ENCODE measurements around the gene DNAJC5.
"Not testable (repeated sequence)": the region's sequence is repeated elsewhere in the genome, so short reads cannot be mapped to it uniquely, and the experiment has no call there.

Gene DNAJC5, protein sequence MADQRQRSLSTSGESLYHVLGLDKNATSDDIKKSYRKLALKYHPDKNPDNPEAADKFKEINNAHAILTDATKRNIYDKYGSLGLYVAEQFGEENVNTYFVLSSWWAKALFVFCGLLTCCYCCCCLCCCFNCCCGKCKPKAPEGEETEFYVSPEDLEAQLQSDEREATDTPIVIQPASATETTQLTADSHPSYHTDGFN
- 133 to 346 (median 196) reads per million in 4 experiments for total RNA-seq

GRCh38 chr20:63894358-63895201, at the start of gene DNAJC5:
TSS of gene DNAJC5 (plus strand) at chr20:63895126. CDS start at chr20:63928346, 33,220 bp downstream.
- peak; percentile 95 for DNase-seq

GRCh38 chr20:63846128-63846771, 48.7 kb upstream of the DNAJC5 start:
- no peak for DNase-seq

GRCh38 chr20:63846888-63847236, 48.1 kb upstream of the DNAJC5 start:
- DNase-seq, result no peak

DNA sequence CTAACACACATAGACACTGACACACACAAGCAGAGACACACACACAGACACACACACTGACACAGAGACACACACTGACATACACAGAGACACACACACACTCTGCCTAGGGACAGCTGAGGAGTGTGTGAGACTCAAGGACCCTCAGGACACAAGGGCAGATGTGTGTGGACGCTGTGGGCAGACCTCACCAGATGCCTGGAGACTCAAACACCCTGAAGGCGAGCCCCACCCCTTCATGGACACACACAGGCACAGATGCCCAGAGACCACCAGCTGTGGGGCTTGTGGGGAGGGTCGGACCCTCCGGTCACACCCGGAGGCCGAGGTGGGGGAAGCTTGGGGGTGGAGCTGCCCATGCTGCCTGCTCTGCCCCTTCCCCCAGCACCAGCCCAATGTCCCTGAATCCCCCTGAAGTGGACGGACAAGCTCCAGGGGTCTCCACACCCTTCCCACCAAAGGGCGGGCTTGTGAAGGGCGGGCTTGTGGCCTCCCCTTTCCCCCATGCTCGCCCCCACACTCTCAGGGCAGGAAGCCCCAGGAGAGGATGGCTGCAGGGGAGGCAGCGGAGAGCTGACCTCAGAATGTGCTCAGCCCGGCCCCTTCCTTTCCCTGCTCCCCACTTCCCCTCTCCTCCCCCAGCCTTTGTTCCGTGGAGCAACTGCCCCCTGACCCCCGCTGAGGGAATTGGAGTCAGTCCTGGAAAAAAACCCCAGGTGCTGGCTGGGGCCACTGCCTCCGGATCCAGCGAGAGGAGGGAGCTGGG, 47.5 kb upstream of the DNAJC5 start:
- no peak for DNase-seq

DNA sequence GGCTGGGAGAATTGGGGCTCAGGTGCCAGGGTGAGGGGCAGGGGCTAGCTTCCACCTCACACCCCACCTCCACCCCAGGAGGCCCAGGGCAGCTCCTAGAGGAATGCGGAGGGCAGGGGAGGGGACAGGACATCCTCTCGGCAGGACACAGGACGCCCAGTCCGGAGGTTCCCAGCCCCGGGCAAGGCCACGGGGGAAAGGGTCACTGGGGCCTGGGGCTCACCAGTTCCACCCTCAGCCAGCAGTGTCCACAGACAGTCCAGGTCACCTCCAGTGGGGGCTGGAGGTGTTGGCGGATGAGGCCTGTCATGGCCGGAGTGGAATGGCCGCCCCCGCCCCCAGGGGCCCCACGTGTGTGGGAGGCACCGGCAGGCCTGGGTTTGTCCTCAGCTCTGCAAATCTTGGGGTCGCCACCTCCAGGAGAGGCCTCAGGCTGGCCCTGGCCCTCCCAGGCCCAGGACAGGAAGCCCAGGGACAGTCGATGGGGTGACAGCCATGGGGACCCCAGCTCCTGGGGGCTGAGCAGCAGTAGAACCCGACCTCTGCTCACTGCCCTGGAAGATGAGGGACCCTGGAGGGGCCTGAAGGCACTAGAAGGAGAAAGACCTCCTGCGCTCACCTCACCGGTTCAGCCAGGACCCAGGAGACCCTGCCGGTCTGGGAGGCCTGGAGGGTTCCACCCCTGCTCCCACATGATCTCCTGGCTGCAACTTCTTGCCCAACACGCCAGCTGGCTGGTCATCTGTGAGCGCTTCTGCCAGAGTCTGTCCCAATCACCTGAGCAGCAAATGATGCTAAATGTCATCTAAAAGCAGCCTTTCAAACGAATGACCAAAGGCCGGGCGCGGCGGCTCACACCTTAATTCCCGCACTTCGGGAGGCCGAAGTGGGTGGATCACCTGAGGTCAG, 46.7 kb upstream of the DNAJC5 start:
- no peak for DNase-seq

DNA sequence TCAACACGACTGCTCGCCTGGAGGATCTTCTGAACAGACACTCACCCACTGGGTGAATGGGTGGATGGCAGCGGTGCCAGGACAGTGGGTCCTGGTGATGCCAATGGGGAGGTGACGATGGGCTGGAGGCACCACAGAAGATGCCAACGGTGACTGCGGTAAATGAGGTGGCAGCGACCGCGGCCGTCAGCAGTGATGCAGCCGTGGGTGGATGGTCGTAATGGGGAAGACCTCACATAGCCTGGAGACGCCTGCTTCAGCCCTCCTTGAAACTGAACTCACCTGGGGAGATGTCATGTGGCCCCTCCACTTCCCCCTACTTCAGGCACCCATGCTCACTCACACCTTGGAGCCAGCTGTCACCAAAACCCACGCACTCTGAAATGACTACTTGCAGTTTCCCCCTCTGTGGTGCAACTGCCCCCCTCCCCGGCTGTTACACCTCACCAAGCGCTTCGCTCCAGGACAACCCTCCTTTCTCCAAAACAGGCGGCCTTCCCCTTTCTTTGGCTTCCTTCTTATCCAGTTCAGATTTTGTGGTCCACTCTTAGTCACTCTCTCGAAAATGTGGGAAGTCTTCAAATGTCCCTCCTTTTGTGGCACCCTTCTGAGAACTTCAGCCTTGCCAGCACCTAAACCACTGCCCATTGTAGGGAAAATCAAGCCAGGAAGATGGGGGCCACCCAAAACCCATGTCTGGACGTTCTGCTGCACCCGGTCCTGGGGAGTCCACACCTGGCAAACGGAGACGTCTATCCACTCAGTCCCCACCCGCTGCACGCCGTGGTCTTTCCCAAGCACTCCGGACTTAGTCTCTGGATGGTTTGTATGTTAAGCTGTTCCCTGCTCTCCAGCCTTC, 44.0 kb upstream of the DNAJC5 start:
- no peak for DNase-seq

DNA sequence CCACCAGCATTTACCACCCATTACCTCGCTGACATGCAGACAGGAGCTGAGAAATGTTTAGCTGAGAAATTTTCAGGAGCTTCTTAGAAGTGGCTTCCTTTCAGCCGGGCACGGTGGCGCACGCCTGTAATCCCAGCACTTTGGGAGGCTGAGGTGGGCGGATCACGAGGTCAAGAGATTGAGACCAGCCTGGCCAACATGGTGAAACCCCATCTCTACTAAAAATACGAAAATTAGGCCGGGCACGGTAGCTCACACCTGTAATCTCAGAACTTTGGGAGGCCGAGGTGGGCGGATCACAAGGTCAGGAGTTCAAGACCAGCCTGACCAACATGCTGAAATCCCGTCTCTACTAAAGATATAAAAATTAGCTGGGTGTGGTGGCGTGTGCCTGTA, 43.4 kb upstream of the DNAJC5 start:
- not testable (repeated sequence) for DNase-seq

DNA sequence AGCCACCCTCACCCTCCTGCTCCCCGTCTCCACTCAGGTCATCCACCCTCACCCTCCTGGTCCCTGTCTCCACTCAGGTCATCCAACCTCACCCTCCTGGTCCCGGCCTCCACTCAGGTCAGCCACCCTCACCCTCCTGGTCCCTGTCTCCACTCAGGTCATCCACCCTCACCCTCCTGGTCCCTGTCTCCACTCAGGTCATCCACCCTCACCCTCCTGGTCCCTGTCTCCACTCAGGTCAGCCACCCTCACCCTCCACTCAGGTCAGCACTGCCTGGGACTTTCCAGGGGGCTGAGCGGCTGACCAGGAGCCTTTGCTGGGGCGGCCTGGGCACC, 41.2 kb upstream of the DNAJC5 start:
- DNase-seq, result not testable (repeated sequence)

- DNase-seq, result no peak
These were observed 40.7 kb upstream of the DNAJC5 start for GRCh38 chr20:63854069-63854765.

- DNase-seq, result no peak
These were observed 40.1 kb upstream of the DNAJC5 start for GRCh38 chr20:63854766-63855362.

DNA sequence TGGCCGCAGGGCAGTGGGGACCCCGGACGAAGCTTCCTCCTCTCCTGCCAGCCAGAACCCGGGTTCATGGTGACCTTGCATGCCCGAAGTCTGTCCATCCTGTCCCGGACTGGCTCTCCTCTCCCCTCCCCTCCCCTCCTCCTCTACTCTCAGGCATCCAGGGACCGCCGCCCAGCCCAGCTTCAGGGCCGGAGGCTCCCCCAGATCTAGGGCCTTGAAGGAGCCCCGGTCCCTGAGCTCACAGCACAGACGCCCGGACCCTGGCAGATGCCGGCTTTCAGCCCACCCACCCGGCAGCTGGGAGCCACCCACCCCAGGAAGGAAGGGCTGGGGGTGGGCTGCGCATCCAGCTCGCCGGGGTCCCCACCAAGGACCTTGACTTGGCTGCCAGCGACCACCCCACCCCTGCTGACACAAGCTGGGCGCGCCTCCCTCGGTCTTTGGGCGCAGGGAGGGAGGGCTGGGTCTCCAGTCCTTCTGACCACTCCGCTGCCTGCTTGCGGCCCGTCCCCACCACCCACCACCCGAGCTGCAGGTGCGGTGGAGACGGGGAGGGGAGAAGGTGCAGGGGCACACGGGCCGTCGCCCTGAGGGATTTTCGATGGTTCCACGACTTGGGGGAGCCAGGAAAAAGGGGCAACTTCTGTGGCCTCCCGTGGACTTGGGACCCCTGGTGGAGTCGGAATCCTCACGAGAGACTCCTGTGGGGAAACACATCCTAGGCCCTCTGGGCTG, 39.4 kb upstream of the DNAJC5 start:
- no peak for DNase-seq

DNA sequence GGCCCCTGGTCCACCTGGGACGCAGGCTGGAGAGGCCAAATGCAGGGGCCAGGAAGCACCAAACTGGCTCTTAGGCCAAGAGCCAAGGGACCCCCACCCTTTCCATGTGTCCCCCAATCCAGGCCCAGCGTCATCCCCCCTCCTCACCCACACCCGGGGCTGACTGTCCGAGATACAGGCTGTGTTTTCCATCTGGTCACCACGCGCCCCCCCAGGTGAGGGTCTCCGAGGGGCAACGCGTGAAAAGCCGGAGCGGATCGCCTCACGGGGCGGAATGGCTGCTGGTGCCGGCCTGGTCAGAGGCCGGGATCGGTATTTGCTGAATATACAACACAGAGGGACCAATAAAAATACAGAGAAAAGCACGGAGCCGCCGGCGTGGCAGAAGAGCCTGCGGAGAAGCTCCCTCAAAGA, 38.8 kb upstream of the DNAJC5 start:
- DNase-seq, result no peak

DNA sequence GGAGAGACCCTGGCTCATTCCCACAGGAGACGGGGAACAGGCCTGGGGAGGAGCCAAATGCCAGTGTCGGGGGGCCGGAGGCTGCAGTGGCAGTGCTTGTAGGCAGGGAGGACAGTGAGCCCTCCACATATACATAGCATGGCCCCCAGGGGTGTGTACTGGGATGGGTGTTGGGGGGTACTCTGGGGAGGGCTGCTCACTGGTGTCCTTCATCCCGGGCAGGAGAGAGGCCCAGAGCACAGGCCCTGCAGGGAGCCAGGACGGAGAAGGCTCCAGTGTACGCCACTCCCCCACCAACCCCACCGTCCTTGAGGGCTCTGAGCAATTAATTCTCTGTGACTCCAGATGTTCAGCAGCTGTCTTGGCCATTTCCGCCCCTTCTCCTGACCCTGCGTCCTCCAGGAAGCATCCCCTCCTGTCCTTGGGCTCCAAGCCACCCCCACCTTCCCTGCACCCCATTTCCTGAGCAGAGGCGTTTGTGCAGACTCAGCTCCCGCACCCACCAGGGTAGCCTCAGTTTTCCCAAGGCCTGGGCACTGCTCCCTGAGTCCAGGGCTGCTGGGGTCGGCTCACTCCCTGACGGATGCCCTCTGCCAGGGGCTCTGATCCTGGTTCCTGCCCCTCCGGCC, 37.0 kb upstream of the DNAJC5 start:
- DNase-seq, result no peak

GRCh38 chr20:63858393-63859165, 36.3 kb upstream of the DNAJC5 start:
- DNase-seq, result no peak

DNA sequence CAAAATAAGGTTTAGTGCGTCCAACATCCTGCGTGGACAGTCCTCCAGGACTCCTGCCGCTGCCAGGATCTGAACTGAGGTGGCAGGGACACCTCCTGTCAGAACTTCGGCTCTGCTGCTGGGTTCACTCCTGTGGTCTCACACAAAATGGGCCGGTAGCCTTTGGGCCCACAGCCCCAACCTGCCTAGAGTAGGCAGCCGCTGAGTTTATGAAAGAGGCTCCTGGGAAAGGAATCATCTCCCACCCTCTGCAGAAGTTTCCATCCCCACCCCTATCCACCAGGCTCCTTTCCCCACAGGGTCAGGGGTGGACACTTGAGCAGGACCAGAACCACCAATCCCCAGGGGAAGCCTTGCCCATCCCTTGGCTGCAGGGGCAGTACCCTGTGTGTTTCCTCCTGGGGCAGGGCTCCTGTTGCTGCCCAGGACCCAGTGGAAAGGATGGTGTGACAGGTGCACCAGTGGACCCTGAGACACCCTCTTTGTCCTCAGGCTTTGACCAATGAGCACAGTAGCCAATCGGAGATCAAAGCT, 35.7 kb upstream of the DNAJC5 start:
- no peak for DNase-seq

DNA sequence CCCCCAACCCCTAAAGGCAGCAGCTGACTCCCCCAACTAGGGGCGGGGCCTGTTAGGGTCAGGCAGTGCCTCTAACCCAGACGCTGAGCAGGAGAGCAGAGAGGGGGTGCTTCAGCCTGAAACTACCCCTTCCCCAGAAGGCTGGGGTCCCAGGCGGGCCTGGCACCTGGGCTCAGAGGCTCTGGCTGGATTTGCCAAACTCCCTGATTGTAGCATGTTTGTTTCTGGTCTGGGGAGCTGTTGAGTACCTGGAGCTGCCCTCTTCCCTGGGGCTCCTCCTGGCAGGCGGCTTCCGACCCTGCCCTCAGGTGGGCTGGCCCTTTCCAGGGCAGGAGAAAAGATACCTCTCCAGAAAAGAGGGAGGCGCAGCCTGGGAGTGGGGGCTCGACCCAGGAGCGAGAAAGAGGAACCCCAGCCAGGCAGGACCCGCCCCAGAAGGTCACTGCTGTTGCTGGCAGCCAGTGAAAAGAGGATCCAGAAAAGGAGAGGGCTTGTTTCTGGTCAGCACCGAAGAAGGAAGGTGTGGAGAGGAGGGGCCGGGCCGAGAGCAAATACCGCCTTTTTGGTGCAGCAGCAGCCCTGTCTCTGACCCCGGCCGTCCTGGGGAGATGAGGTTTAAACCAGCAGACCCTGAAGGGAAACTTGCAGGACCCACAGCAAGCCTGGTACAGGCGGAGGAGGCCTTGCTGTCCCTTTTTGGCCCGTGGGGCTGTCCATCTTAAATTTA, 34.4 kb upstream of the DNAJC5 start:
- DNase-seq, result no peak

GRCh38 chr20:63861365-63861934, 33.5 kb upstream of the DNAJC5 start, which contains the start of gene ABHD16B:
TSS of gene ABHD16B (plus strand) at chr20:63861498. CDS start at chr20:63861541, 43 bp downstream.
- DNase-seq, result no peak
